Activated CD8-positive, alpha-beta memory T cell treated with anti-CD3 and anti-CD28 coated beads for 24 hours (primary cell): ENCODE results near the gene TAF1A.
A peak's percentile ranks its signal among the peaks of the same experiment; 100 is the strongest.
"Not testable (repeated sequence)": the region's sequence is repeated elsewhere in the genome, so short reads cannot be mapped to it uniquely, and the experiment has no call there.

Experiments used
- DNase-seq: peaks from one replicate; pipeline ENCODE4 v3.0.0-alpha.2; 2020

TAF1A gene

GRCh38 chr1:222589462-222590302 is at the start of gene TAF1A:
Gene TAF1A (minus strand): TSS chr1:222589933.
- DNase-seq = peak; percentile 87

- peak; percentile 67 for DNase-seq
Measured at GRCh38 chr1:222634180-222635013, 44.7 kb upstream of the TAF1A start.

DNA sequence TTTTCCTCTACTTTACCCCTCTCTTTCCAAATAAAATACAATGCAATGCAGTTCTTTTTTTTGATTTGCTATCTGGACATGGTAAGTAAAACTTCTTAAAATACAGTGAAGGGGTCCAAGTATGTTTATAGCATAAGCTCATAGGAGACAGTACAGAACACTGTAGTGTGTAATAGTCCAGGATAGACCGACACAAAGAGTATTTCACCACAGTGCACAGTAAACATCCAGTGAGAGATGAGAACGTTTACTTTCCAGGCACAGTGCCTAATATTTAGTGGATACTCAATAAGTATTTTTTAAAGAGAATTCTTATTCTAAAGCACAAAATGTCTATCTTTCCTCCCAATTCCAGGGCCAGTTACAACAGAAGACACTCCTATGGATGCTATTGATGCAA is 43.0 kb upstream of the TAF1A start:
- DNase-seq = no peak

DNA sequence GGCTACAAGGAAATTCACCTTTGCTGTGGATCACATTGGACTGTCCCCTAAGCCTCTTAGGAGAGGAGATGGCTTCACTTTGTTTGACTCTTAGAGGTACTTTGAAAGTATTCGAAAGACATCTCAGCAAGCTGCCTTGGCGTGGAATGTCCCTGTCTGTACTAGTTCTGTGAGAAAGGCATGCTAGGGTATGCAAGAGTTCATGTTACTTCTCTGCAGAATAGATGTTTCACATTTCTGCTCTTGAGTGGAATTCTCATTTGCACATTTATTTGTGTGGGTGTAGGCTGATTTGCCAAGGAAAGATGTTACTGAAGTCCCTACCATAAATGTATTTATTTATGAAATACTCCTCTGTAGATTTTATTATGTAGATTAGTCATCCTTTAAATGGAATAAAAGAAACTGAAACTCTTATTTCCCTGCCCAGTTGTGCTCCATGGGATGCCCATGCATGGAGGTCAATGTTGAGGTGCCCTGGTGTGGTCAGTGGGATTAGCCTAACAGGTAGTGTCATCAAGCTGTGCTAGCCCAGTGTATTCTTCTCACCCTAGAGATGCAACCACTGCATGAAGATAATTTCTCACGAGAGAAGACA is 42.0 kb upstream of the TAF1A start:
- no peak for DNase-seq

DNA sequence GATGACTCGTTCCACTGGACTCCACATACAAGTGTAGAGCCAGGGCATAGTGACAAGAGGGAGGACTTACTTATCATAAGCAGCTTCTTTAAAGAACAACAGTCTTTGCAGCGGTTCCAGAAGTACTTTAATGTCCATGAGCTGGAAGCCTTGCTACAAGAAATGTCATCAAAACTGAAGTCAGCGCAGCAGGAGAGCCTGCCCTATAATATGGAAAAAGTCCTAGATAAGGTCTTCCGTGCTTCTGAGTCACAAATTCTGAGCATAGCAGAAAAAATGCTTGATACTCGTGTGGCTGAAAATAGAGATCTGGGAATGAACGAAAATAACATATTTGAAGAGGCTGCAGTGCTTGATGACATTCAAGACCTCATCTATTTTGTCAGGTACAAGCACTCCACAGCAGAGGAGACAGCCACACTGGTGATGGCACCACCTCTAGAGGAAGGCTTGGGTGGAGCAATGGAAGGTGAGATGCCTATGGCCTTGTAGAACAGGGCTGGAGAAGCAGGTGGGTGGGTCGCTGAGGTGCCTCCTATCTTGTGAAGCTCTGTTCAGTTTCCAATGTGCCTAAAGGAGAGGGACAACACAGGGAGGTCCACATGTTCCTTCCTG is 40.3 kb upstream of the TAF1A start:
- DNase-seq = no peak

GRCh38 chr1:222627232-222627631 is 37.5 kb upstream of the TAF1A start:
- no peak for DNase-seq

GRCh38 chr1:222624214-222624613 is 34.5 kb upstream of the TAF1A start:
- DNase-seq = no peak

- no peak for DNase-seq
Measured at GRCh38 chr1:222623458-222623857, 33.7 kb upstream of the TAF1A start.

DNA sequence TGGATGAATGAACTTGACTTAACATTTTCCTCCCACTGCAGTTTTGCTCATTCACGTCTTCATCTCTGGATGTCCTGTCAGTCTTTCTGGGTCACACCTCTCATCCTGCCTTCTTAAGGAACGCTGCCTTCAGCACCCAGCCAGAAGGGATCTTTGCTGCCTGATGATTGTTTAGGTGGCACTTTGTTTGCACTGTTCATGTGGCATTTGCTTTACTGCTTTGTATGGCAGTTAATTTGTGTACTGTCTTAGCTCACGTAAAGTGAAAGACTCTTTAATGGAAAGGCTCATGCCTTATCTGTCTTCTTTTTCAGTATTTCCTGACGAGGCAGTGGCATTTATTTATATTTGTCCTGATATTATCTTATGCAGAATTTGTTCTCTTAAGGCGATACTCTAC is 33.0 kb upstream of the TAF1A start:
- no peak for DNase-seq

- DNase-seq = no peak
Measured at GRCh38 chr1:222620566-222620965, 30.8 kb upstream of the TAF1A start.

GRCh38 chr1:222618880-222619596 is 29.3 kb upstream of the TAF1A start:
- DNase-seq = peak; percentile 64

- peak; percentile 85 for DNase-seq
Measured at GRCh38 chr1:222618001-222618879, 28.5 kb upstream of the TAF1A start, which contains the start of gene MIA3. Gene MIA3 (plus strand): TSS chr1:222618097. CDS start chr1:222618111, 14 bp downstream.

GRCh38 chr1:222617367-222617951 is 27.7 kb upstream of the TAF1A start:
- DNase-seq = peak; percentile 91

DNA sequence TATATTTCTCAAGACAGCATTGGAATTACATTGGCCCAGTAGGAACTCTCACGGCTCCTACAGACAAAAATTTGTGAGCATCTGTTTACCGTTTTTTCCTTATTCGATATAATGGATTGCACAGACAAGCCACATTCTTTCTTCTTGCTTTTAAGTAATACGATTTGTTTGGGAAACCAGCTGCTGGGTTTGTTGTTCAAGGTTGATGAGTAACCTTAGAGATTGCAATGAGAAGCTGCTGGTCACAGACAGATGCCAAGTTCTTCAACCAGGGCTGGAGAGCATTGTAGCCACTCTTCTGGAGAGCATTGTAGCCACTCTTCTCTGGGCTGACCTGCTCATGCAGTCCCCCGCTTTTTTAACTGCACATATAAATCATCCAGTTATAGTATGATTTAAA is 26.8 kb upstream of the TAF1A start:
- DNase-seq = no peak

- no peak for DNase-seq
Measured at GRCh38 chr1:222613627-222614026, 23.9 kb upstream of the TAF1A start.

DNA sequence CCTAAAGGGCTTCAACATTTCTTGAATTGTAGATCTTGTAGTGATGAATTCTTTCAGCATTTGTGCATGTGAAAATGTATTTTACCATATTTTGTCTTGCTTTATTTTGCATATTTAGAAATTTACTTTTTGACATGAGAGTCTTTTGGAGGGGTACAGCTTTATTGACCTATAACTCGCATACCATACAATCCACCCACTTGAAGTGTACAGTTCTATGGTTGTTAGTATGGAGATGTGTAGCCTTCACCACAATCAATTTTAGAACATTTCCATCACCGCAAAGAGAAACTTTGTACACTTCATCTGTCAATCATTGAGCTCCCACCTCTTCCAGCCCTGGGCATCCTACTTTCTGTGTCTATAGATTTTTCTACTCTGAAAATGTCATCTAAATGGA is 21.0 kb upstream of the TAF1A start:
- no peak for DNase-seq

- not testable (repeated sequence) for DNase-seq
Measured at GRCh38 chr1:222609111-222609510, 19.4 kb upstream of the TAF1A start.

GRCh38 chr1:222606757-222607156 is 17.0 kb upstream of the TAF1A start:
- no peak for DNase-seq

DNA sequence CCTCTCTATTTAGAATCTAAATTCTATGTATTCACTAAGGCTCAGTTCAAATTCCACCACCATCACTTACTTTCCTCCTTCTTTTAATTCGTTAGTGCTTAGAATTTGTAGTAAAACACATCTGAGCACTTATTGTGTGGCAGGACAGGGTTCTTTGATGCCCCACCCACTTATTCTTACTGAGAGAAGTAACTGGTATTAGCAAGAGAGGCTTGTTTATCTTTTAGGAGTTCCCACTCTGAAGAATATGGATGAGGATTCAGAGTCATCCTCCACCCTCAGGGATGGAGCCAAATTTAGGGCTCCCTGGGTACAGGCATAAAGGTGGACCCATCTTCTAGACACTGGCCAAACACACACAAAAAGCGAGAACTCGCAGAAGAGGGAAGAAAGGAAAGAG is 11.5 kb upstream of the TAF1A start:
- DNase-seq = no peak

DNA sequence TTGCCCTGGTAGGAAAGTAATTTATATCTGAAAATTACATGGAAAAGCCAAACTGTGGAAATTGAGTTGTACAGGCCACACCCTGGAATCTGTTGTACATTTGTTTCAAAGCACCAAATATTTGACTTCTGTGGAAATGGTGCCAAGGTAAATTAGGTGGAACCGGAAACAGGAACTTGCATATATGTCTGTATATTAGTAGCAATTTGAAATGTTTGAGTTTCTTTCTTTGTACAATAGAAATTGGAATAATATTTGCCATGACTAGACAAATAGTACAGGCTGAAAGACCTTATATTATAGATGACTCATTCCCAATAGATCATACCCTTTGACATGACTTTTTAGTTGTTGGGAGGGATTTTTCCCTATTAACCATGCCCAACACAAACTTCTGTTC is 10.5 kb upstream of the TAF1A start:
- no peak for DNase-seq

DNA sequence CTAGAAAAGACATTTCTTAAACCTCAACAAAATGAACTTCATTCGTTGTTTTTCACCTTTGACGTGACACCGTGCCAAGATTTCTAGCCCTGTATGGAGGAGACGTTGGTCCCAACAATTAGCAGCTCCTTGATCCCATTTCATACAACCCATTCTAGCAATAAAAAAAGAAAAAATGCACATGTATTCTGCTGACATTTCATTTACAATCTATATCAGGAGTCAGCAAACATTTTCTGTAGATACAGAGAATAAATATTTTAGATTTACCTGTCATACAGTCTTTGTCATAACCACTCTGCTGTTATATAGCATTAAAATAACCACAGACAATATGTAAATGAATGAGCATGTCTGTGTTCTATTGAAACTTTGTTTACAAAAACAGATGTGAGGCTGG is 7.0 kb upstream of the TAF1A start:
- DNase-seq = no peak
